ENCODE results near the gene KCNIP3.

DNA sequence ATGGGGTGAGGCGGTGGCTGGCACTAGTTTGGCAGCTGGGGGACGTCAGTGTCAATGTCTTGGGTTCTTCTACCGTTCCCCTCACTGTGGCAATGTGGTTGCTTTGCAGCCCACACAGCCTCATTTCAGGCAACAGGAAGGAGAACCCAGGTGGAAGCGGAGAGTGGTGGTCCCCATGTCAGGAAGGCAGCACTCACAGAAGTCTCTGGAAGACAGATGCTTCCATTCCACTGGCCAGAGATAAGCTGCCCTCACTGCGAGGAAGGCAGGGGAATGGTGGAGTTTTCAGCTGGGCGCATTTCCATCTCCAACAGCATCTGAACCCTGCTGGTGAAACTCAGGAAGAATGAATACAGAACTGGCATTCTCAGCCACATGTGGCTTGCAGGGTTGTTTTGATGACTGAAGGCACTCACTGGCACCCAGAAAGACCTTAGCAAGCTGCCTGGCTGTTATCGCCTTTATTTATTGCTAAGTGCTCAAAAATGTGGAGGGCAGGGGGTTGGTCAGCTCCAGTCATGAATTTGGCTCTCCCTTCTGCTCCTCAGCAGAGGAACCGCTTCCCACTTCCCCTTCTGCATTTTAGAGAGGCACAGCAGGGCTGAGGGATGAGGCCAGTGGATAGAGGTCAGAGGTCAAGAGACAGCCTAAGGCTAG lies 19.4 kb downstream of the KCNIP3 start:
- TF ChIP-seq ZBTB11 (tag by site-specific recombination; conservative IDR thresholded peaks at IDR 0.05; ENCODE audit: low read depth) (no peak), CTCF (tag by site-specific recombination; IDR thresholded peaks at IDR 0.05) (no peak)
